DOHH2 (cell line): ENCODE measurements around the gene RBPMS2.

Experiments used
- CTCF ChIP-seq: fragments of 200-600 bp; sonication (generic); IDR thresholded peaks from one replicate; pipeline ENCODE4 v1.5.1; 2014; ENCODE audit warnings: antibody characterized with exemption, mild to moderate bottlenecking, low read depth, low read length; ENCODE audit not compliant: poor library complexity, severe bottlenecking
- EZH2phosphoT487 ChIP-seq: fragments of 200-600 bp; sonication (generic); IDR thresholded peaks from 2 replicates; pipeline ENCODE4 v1.6.1; 2017; ENCODE audit warnings: borderline replicate concordance, mild to moderate bottlenecking, antibody characterized with exemption, low read length, moderate library complexity, mixed read lengths

DNA sequence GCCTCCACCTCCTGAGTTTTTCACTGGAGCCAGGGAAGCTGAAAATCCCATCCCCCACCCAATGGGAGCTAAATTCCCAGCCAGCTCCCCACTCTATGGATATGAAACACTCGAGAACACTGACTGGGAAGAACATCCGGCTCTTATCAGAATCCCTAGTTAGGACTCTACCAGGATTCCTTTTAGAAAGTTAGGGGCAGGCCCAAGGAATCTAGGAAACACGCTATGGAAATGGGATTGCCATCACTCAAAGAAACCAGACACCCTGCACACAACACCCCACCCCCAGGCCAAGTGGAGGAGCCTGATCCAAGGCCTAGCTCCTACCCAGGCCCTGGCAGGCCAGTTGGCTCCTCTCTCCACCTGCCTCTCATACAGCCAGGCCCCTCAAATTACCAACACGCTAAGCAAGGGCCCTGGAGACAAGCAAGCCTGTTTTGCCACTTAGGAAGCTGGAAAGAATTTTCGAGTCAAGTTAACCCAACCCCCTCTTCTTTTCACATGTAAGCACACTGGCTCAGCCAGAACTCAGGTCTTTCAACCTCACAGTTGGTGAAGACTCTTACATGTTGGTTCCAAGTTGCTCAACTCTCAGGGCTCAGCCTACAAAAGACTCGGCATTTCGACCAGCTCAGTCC lies 75.5 kb downstream of the RBPMS2 start:
- TF ChIP-seq CTCF (no peak), EZH2phosphoT487 (no peak)
